ENCODE data around the gene RERG. TPM values are rescaled to one million over a fixed set of nuclear protein-coding genes. Genes with fewer than 3 reads are reported as not detected.

The RERG gene
- polyA plus RNA-seq, 1 donor from 2014 or later, result 0.87 TPM

DNA sequence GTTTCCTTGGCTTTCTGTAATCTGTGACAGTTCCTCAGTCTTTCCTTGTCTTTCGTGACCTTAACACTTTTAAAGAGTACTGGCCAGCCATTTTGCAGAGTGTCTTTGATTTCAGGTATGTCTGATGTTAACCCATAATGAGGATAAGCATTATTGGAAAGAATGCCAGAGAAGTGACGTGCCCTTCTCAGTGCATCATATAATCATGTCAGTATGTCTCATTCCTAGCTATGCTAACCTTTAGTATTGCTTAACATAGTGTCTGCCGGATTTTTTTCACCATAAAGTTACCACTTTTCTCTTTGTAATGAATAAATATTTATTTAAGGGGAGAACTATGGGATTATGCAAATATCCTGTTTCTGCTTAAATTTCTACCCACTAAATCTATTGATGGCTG lies 28.5 kb downstream of the RERG start:
- Histone ChIP-seq H4K20me1 (ENCODE audit: insufficient read depth) (no peaks in the 10 kb centered on the region), H3K79me2 (replicated peaks; ENCODE audit: insufficient read depth, low read length) (no peaks in the 10 kb centered on the region), H3F3A (ENCODE audit: insufficient read depth, low read length, poor library complexity, severe bottlenecking) (no peaks in the 10 kb centered on the region), H2AFZ (ENCODE audit: low read depth, low read length) (no peak overlapping the region), H3K27ac (ENCODE audit: low read length) (no peak overlapping the region), H3K36me3 (ENCODE audit: insufficient read depth, low read length) (no peaks in the 10 kb centered on the region), H3K4me2 (ENCODE audit: low read length) (no peak overlapping the region), H3K27me3 (ENCODE audit: insufficient read depth, low read depth, low read length) (no peaks in the 10 kb centered on the region), H3K9me2 (ENCODE audit: insufficient read depth, low read length) (no peaks in the 10 kb centered on the region), H3K9ac (ENCODE audit: low read length) (no peak overlapping the region), H3K9me3 (ENCODE audit: low read length) (no peaks in the 10 kb centered on the region), H3K4me3 (ENCODE audit: low read length) (no peak overlapping the region)
- TF ChIP-seq POLR2AphosphoS5 (IDR thresholded peaks at IDR 0.05) (no peak), CTCF (IDR thresholded peaks at IDR 0.05; ENCODE audit: poor library complexity, severe bottlenecking) (no peak), SMC3 (conservative IDR thresholded peaks at IDR 0.05; ENCODE audit: poor library complexity) (no peak), RAD21 (conservative IDR thresholded peaks at IDR 0.05) (no peak), MXI1 (conservative IDR thresholded peaks at IDR 0.05; ENCODE audit: poor library complexity, severe bottlenecking) (no peak), EP300 (conservative IDR thresholded peaks at IDR 0.05; ENCODE audit: poor library complexity, severe bottlenecking) (no peak)

- Histone ChIP-seq H3K4me3 (ENCODE audit: low read length) (no peak overlapping the region), H3K79me2 (replicated peaks; ENCODE audit: insufficient read depth, low read length) (no peaks in the 10 kb centered on the region), H3K9me2 (ENCODE audit: insufficient read depth, low read length) (no peaks in the 10 kb centered on the region), H3K9me3 (ENCODE audit: low read length) (no peaks in the 10 kb centered on the region), H3K4me2 (ENCODE audit: low read length) (no peak overlapping the region), H3K9ac (ENCODE audit: low read length) (no peak overlapping the region), H2AFZ (ENCODE audit: low read depth, low read length) (no peak overlapping the region), H3K36me3 (ENCODE audit: insufficient read depth, low read length) (no peaks in the 10 kb centered on the region), H3F3A (ENCODE audit: insufficient read depth, low read length, poor library complexity, severe bottlenecking) (no peaks in the 10 kb centered on the region), H3K27ac (ENCODE audit: low read length) (no peak overlapping the region), H3K27me3 (ENCODE audit: insufficient read depth, low read depth, low read length) (no peaks in the 10 kb centered on the region), H4K20me1 (ENCODE audit: insufficient read depth) (no peaks in the 10 kb centered on the region)
- TF ChIP-seq SMC3 (conservative IDR thresholded peaks at IDR 0.05; ENCODE audit: poor library complexity), result no peak
- TF ChIP-seq RAD21 (conservative IDR thresholded peaks at IDR 0.05), result no peak
- no peak for TF ChIP-seq REST (IDR thresholded peaks at IDR 0.05; ENCODE audit: borderline replicate concordance)
- TF ChIP-seq EZH2 (IDR thresholded peaks at IDR 0.05; ENCODE audit: borderline replicate concordance, insufficient read depth, low read length, poor library complexity, severe bottlenecking), result no peak
- TF ChIP-seq MXI1 (conservative IDR thresholded peaks at IDR 0.05; ENCODE audit: poor library complexity, severe bottlenecking), result no peak
- TF ChIP-seq CTCF (IDR thresholded peaks at IDR 0.05; ENCODE audit: poor library complexity, severe bottlenecking), result no peak
- no peak for TF ChIP-seq TAF1 (IDR thresholded peaks at IDR 0.05; ENCODE audit: low read depth)
- no peak for TF ChIP-seq POLR2AphosphoS5 (IDR thresholded peaks at IDR 0.05)
- no peak for TF ChIP-seq EP300 (conservative IDR thresholded peaks at IDR 0.05; ENCODE audit: poor library complexity, severe bottlenecking)
These were observed 33.1 kb downstream of the RERG start for GRCh38 chr12:15188127-15188526.

Measured in neural cell (in vitro differentiated cells).